ENCODE measurements around the gene CD248.
"Not testable (repeated sequence)": the region's sequence is repeated elsewhere in the genome, so short reads cannot be mapped to it uniquely, and the experiment has no call there.

Gene CD248, protein sequence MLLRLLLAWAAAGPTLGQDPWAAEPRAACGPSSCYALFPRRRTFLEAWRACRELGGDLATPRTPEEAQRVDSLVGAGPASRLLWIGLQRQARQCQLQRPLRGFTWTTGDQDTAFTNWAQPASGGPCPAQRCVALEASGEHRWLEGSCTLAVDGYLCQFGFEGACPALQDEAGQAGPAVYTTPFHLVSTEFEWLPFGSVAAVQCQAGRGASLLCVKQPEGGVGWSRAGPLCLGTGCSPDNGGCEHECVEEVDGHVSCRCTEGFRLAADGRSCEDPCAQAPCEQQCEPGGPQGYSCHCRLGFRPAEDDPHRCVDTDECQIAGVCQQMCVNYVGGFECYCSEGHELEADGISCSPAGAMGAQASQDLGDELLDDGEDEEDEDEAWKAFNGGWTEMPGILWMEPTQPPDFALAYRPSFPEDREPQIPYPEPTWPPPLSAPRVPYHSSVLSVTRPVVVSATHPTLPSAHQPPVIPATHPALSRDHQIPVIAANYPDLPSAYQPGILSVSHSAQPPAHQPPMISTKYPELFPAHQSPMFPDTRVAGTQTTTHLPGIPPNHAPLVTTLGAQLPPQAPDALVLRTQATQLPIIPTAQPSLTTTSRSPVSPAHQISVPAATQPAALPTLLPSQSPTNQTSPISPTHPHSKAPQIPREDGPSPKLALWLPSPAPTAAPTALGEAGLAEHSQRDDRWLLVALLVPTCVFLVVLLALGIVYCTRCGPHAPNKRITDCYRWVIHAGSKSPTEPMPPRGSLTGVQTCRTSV

GRCh38 chr11:66316849-66317251, at the start of gene CD248:
CD248 (minus strand) TSS chr11:66317044; CDS start chr11:66317027, 17 bp downstream.
- no peak for DNase-seq (ENCODE audit: low read depth in 4 of 4, low spot score in 1 of 4)

DNA sequence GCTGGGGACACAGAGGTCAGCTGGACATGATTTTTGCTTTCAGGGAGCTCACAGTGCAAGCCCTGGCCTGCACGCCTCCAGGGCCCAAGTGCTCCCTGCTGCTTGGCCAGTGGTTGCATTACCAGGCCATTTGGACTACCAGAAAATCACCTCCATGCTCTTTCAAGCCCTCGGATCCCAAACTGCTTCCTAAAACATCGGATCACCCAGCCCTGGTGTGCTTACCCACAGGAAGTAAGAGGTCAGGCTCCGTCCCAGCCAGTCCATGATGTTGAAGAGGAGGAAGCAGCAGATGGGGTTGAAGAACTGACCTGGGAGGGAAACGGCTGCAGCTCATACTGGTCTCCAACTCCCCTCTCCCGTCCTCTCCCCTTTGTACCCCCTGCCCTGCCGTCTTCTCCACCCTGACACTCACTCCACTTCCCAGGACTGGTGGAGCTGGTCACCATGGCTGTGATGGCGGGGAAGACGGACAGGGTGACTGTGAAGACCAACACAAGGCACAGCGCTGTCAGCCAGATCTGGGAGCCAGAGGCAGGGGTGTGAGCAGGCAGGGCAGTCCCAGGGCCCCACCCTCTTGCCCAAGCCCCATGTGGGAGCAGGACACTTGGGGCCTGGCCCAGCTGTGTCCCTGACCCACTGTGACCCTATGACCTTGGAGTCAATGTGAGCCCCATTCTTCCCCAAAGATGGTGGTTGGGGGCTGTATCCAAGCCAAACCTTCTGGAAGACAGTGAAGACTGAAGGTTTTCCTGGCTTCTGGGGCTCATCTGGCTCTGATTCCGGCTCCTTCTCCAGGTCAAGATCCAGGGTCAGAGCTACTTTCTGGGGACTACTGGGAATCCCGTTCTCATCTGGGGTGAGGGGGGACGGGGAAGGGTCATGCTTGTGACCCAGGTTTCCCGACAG, 49.1 kb upstream of the CD248 start:
- DNase-seq (ENCODE audit: low read depth in 4 of 4, low spot score in 1 of 4): no peak

- no peak for DNase-seq (ENCODE audit: low read depth in 4 of 4, low spot score in 1 of 4)
These were observed 48.3 kb upstream of the CD248 start for GRCh38 chr11:66365166-66365565.

- peak in 3 of 4 experiments; percentile 67 to 77 (median 73) for DNase-seq (ENCODE audit: low read depth in 4 of 4, low spot score in 1 of 4)
These were observed 47.1 kb upstream of the CD248 start for GRCh38 chr11:66363805-66364535.

DNA sequence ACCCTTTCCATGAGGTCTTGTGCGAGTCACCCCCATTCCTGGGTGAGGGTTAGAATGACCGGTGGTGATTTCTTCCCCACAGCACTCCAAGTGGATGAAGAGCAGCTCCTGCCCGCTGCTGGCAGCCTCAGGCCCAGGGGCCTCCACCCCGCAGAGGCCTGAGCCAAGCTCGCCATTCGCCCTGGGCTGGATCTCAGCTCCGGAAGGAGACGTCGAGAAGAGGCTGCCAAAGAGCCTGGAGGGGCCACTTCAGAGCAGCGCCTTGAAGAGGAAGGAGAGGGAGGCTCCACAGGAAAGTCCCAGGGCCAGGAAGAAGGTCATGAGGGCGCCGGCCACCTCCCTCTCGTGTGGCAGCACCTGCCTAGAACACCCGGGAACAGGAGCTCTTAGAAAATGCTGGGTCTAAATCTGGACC, 46.4 kb upstream of the CD248 start:
- no peak for DNase-seq (ENCODE audit: low read depth in 4 of 4, low spot score in 1 of 4)

DNA sequence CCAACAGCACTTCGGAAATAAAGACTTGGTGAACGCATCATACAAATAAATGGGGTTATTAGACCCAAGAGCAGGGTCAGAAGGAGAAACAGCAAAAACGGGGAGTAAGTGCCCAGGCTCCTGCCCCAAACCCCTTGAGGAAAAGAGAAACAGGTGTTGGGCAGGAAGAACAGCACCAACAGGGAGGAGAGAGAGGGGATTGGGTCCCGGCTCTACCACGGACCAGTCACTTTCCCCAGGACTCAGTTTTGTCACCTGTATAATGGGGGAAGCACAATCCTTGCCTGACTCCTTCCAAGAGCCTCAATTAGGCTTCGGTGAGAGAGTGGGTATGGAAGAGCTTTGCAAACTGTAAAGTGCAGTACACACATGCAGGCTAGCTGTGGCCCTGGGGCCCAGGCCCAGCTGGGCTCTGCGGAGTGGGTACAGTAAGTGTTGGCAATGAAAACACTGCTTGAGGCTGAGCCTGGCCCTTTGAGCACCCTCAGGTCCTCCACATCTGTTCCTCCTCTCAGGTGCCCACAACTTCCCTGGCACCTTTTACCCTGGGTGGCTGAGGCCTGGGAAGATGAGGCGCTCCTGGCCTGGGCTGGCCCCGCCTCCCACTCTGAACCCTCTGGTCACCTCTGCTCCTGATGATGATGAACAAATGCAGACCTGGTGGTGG, 45.8 kb upstream of the CD248 start:
- no peak for DNase-seq (ENCODE audit: low read depth in 4 of 4, low spot score in 1 of 4)

DNA sequence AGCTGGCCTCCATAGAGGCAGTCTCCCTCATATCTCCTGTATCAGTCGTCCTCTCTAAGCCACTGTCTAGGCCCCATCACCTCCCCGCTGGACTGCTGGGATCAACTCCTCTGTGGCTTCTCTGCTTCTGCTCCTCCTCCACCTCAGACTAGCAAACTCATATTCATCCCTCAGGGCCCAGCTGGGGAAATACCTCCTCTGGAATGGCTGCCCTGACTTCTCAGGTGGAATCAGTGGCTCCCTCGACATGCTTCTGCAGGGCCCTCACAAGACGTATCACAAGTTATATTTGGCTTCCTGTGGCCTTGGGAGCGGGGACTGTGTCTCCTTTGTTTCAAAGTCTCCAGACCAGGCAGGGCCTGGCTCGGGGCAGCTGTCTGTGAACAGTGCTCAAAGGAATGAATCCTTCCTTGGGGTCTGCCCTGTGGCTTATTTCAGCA, 44.7 kb upstream of the CD248 start:
- no peak for DNase-seq (ENCODE audit: low read depth in 4 of 4, low spot score in 1 of 4)

DNA sequence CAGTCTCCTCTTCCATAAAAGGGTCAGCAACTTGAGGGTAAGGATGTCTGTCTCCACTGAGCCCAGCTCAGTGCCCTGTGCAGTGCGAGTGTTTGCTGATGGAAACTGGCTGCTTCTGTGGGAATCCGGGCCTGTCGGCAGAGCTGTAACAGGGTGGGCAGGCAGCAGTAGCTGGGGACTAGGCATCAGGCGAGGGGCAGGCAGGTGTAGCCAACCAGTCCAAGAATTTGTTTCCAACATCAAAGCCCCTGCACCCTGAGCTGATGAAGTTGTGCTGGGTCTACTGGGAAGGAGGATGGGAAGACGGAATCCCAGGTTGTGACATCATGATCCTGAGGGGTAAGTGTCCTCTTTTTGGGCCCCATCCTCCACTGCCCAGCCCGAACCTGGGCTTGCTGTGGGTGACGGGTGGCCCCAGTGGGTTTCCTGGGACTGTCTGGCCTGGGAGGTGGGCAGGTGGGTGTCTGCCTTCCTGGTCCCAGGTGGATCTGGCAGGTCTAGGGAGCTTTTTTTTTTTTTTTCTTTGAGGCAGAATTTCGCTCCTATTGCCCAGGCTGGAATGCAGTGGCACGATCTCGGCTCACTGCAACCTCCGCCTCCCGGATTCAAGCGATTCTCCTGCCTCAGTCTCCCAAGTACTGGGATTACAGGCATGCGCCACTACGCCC, 43.7 kb upstream of the CD248 start:
- no peak for DNase-seq (ENCODE audit: low read depth in 4 of 4, low spot score in 1 of 4)

- DNase-seq (ENCODE audit: low read depth in 4 of 4, low spot score in 1 of 4): no peak
These were observed 42.8 kb upstream of the CD248 start for GRCh38 chr11:66359662-66360087.

GRCh38 chr11:66350560-66351235, 33.9 kb upstream of the CD248 start:
- DNase-seq (ENCODE audit: low read depth in 4 of 4, low spot score in 1 of 4): not testable (repeated sequence)

- no peak for DNase-seq (ENCODE audit: low read depth in 4 of 4, low spot score in 1 of 4)
These were observed 32.2 kb upstream of the CD248 start for GRCh38 chr11:66349084-66349386.

GRCh38 chr11:66347425-66348276, 30.8 kb upstream of the CD248 start, which contains the start of gene B4GAT1:
B4GAT1 (minus strand) TSS chr11:66347629; CDS start chr11:66347545, 84 bp downstream.
- DNase-seq (ENCODE audit: low read depth in 4 of 4, low spot score in 1 of 4): peak; percentile 45 to 85 (median 77)

GRCh38 chr11:66346476-66347424, 29.9 kb upstream of the CD248 start:
- no peak for DNase-seq (ENCODE audit: low read depth in 4 of 4, low spot score in 1 of 4)

DNA sequence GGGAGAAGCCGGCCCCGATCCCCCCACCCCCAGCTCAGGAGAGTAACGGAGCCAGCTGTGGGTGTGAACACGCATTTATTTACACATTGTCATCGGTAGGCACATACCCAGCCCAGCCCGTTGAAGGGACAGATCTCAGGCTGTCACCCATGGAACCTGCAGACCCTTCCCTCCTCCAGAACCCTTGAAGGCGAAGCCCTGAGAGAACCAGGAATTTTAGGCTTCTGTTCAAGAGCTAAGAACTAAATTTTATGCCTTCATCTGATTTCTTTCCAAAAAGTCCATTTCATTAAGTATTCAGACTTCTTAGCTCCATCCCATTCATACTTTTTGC, 28.4 kb upstream of the CD248 start:
- DNase-seq (ENCODE audit: low read depth in 4 of 4, low spot score in 1 of 4): no peak

DNA sequence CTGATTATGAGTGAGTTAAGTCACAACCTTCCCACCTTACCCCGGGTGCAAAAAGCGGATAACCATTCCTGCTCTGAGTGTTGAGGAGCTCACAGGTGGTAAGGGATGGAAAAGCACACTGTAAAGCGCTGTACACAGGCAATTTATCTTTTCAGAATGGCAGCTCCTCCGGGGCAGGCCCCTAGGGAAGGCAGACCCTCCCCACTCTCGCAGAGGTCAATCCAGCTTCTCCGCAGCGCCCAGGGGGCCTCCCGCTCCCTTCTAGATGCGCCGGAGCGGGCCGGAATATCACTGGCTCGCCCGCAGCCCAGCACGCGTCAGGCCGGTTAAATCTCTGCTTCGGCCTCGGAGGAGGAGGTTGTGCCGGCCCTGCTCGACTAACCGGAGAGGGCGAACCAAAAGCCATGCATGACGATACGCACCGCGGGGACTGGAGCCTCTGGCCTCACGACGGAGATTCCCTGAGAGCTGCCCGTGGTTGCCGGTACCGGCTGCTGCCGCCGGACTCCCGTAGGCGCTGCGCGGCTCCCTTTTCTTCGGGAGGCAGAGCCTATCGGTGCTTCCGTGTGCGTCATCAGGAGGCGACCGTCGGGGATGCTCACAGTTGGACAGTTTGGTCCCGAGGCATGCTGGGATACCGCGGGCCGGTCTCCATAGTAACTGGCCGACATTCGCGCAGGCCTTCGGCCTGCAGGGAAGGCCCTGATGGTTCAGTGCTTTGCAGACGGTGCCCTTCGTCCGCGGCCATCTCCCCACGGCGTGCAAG, 27.9 kb upstream of the CD248 start, which contains the start of gene BRMS1:
TSS of gene BRMS1 (minus strand) at position 555 of the 766 bp plus-strand sequence. CDS start 2,870 bp downstream, outside the sequence.
- DNase-seq (ENCODE audit: low read depth in 4 of 4, low spot score in 1 of 4): peak; percentile 87 to 98 (median 94)

- no peak for DNase-seq (ENCODE audit: low read depth in 4 of 4, low spot score in 1 of 4)
These were observed 26.3 kb upstream of the CD248 start for GRCh38 chr11:66343176-66343575.
